Vagina (tissue), 2 donors: ENCODE data around the gene NINL.

Experiments used
- CTCF ChIP-seq, 3 experiments: fragments of 450-650 bp in 2 of 3; fragments of 200-600 bp in 1 of 3; sonication (generic) in 1 of 3; IDR thresholded peaks; one replicate each; pipeline ENCODE4 v1.5.1; 2017 to 2019; ENCODE audit warnings: antibody characterized with exemption in 3 of 3, mild to moderate bottlenecking in 2 of 3, moderate library complexity in 2 of 3
- POLR2A ChIP-seq, 2 donors: fragments of 450-650 bp; IDR thresholded peaks; one replicate each; pipeline ENCODE4 v1.6.1; 2017; ENCODE audit warnings: antibody characterized with exemption in 2 of 2, mild to moderate bottlenecking in 2 of 2, moderate library complexity in 2 of 2
- POLR2AphosphoS5 ChIP-seq, 2 donors: sonication (generic); formaldehyde crosslinking; IDR thresholded peaks; one replicate each; pipeline ENCODE4 v1.9.0; 2017; ENCODE audit warnings: antibody characterized with exemption in 2 of 2, mild to moderate bottlenecking in 2 of 2, low read depth in 1 of 2; ENCODE audit not compliant: insufficient read depth in 1 of 2

- TF ChIP-seq POLR2A (IDR thresholded peaks at IDR 0.05) (no peak), CTCF (IDR thresholded peaks at IDR 0.05) (no peak), POLR2AphosphoS5 (IDR thresholded peaks at IDR 0.05; ENCODE audit: insufficient read depth in 1 of 2, low read depth in 1 of 2) (no peak)
Measured at GRCh38 chr20:25532971-25533391, 52.4 kb downstream of the NINL start.
